NCI-H460 (cell line): ENCODE data around the gene BMS1. TPM values are rescaled to one million over a fixed set of nuclear protein-coding genes. Genes with fewer than 3 reads are reported as not detected.

Experiments
- DNase-seq: peaks from one replicate; pipeline ENCODE4 v3.0.0-alpha.2; 2016; ENCODE audit warnings: low read depth; ENCODE audit errors: extremely low read depth
- small RNA-seq, 2 experiments: library from RNA; depleted of rRNA; stranded (forward); fragments of <200 nt; gene quantifications; one replicate each; pipeline ENCODE3, GENCODE V24; 2014
- total RNA-seq: library from RNA; depleted of rRNA; stranded (reverse); fragments of >200 nt; shearing (Covaris generic); gene quantifications from 2 replicates; pipeline ENCODE4 v1.2.3, GENCODE V29; 2014; rRNA removed

BMS1 gene
- total RNA-seq, 1 experiment from 2014 or later: 27.8 TPM

GRCh38 chr10:42879380-42880254 lies 97.0 kb downstream of the BMS1 start:
- no peak for DNase-seq

- DNase-seq: no peak
Observed at GRCh38 chr10:42880255-42880620, 97.6 kb downstream of the BMS1 start.

GRCh38 chr10:42882597-42882996 lies 100.0 kb downstream of the BMS1 start:
- DNase-seq: no peak

Small RNAs within 50 kb of the gene (small RNA-seq; reads per million reads assigned to genes)
- 0 reads per million in 2 experiments for gene RNU6-885P

Other genes with a start within 250 kb of the BMS1 start
- gene ZNF33B, start 144.2 kb upstream of the BMS1 start, total RNA-seq: 7.1 and 11.4 TPM in 2 replicates